Lung (tissue), 12 donors: ENCODE data around the gene ORM2. TPM values are rescaled to one million over a fixed set of nuclear protein-coding genes. Genes with fewer than 3 reads are reported as not detected.

ENCODE experiments used
- ATAC-seq: fragments of 200-7000 bp; cut with Tn5 transposase; one replicate; pipeline ENCODE4 v1.9.1; 2020; ENCODE audit warnings: moderate number of reproducible peaks; ENCODE audit not compliant: insufficient read depth, low FRiP score
- DNase-seq, 3 donors: peaks; one replicate each; pipeline ENCODE4 v3.0.0-alpha.2; 2013 to 2017
- H3K27ac ChIP-seq, 2 donors: one replicate each; pipeline ENCODE4 v1.5.1; 2013; ENCODE audit warnings: mild to moderate bottlenecking in 2 of 2, moderate library complexity in 2 of 2, control low read depth in 1 of 2, inconsistent platforms in 1 of 2, low read depth in 1 of 2, low read length in 1 of 2
- H3K27me3 ChIP-seq, 3 donors: one replicate each; pipeline ENCODE4 v1.5.1; 2013; ENCODE audit warnings: low read length in 2 of 3; ENCODE audit not compliant: control insufficient read depth in 3 of 3, insufficient read depth in 3 of 3
- H3K36me3 ChIP-seq, 4 donors: one replicate each; pipeline ENCODE4 v1.5.1; 2013; ENCODE audit warnings: low read length in 4 of 4, mild to moderate bottlenecking in 1 of 4, moderate library complexity in 1 of 4; ENCODE audit not compliant: control insufficient read depth in 4 of 4, insufficient read depth in 4 of 4
- H3K4me1 ChIP-seq, 5 donors: one replicate each; pipeline ENCODE4 v1.5.1; 2013; ENCODE audit warnings: low read length in 5 of 5, mild to moderate bottlenecking in 2 of 5, moderate library complexity in 1 of 5; ENCODE audit not compliant: control insufficient read depth in 5 of 5, insufficient read depth in 5 of 5
- H3K4me3 ChIP-seq: one replicate; pipeline ENCODE4 v1.5.1; 2013; ENCODE audit warnings: mild to moderate bottlenecking, control low read depth, moderate library complexity
- H3K9ac ChIP-seq, 2 donors: one replicate each; pipeline ENCODE4 v1.5.1; 2013; ENCODE audit warnings: low read length in 2 of 2, control low read depth in 1 of 2; ENCODE audit not compliant: insufficient read depth in 1 of 2
- H3K9me3 ChIP-seq, 4 donors: one replicate each; pipeline ENCODE4 v1.5.1; 2013; ENCODE audit warnings: low read length in 3 of 4, mild to moderate bottlenecking in 1 of 4, moderate library complexity in 1 of 4; ENCODE audit not compliant: control insufficient read depth in 4 of 4, insufficient read depth in 3 of 4
- WGBS, 2 donors: extraction: QIAGEN DNeasy Blood & Tissue Kit; methylation state at CpG; one replicate each; pipeline ENCODE4 v1.1.7; 2013; 5-methylcytosine and 5-hydroxymethylcytosine counted together
- polyA plus RNA-seq, 2 donors: library from polyadenylated mRNA; stranded (reverse); fragments of 200-250 nt; gene quantifications; one replicate each; pipeline ENCODE4 v1.2.1, GENCODE V29; 2013
- total RNA-seq, 2 donors: library from RNA; depleted of rRNA in 1 of 2; stranded (reverse); fragments of >200 nt in 1 of 2; gene quantifications; one replicate each; pipeline ENCODE4 v1.2.1, GENCODE V29; 2014 to 2021
- TF ChIP-seq, protein P1 (sequence below): IDR thresholded peaks from 2 replicates; pipeline ENCODE4 v1.5.1; 2012; ENCODE audit warnings: mild to moderate bottlenecking; ENCODE audit errors: control extremely low read depth, extremely low read depth
- donor health status: control.
- donor health status: control.
- donor health status: Bipolar disorder and iron deficiency.
- donor health status: healthy.
- donor health status: DM: yes; HTN: yes; CAD: no.

Gene ORM2
- total and polyA plus RNA-seq, 4 donors: 0.77 to 215 (median 47.6) TPM

DNA sequence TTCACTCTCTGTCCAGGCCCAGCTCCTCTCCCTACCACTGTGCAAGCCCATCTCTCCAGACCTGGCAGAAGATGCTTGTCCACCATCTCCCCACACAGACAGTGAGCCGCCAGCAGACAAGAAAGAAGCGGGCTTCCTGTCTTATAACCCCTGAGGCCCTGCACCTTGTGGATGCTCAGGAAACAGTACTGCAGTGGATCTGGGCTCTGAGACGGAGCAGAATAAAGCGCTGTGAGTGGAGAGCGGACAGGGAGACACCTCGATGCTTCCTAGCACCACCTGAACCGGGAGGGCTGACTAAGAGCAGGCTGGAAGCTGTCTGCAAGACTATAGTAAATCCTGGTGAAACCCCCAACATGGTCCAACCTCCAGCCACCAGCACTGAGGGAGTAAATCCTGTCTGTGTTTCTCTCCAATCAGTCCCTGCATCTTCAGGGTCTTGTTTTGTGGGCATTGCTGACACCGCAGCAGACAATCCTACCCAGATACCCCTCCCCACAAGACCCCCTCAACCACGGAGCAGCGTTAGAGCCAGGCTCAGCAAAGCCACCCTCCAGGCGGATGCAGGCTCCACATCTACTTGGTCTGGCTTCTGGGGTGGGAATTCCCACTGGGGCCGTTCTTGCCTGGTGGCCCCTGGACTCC, 18.7 kb downstream of the ORM2 start:
- Histone ChIP-seq H3K36me3 (peaks cover 0 to 63% (median 46%) of the 10 kb centered on the region in 4 donors), H3K4me1 (peaks cover 0 to 6% (median 4%) of the 10 kb centered on the region in 5 donors), H3K9me3 (no peaks in the 10 kb centered on the region), H3K27ac (peak overlapping the region in 1 of 2 donors; percentile 55), H3K27me3 (no peaks in the 10 kb centered on the region), H3K4me3 (no peak overlapping the region), H3K9ac (no peak overlapping the region)
- ATAC-seq: no peak
- WGBS, 2 donors: 87 to 93% methylated on average over 12 of the region's 12 CpGs
- TF ChIP-seq, protein P1, sequence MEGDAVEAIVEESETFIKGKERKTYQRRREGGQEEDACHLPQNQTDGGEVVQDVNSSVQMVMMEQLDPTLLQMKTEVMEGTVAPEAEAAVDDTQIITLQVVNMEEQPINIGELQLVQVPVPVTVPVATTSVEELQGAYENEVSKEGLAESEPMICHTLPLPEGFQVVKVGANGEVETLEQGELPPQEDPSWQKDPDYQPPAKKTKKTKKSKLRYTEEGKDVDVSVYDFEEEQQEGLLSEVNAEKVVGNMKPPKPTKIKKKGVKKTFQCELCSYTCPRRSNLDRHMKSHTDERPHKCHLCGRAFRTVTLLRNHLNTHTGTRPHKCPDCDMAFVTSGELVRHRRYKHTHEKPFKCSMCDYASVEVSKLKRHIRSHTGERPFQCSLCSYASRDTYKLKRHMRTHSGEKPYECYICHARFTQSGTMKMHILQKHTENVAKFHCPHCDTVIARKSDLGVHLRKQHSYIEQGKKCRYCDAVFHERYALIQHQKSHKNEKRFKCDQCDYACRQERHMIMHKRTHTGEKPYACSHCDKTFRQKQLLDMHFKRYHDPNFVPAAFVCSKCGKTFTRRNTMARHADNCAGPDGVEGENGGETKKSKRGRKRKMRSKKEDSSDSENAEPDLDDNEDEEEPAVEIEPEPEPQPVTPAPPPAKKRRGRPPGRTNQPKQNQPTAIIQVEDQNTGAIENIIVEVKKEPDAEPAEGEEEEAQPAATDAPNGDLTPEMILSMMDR: no peak
- DNase-seq: no peak

DNA sequence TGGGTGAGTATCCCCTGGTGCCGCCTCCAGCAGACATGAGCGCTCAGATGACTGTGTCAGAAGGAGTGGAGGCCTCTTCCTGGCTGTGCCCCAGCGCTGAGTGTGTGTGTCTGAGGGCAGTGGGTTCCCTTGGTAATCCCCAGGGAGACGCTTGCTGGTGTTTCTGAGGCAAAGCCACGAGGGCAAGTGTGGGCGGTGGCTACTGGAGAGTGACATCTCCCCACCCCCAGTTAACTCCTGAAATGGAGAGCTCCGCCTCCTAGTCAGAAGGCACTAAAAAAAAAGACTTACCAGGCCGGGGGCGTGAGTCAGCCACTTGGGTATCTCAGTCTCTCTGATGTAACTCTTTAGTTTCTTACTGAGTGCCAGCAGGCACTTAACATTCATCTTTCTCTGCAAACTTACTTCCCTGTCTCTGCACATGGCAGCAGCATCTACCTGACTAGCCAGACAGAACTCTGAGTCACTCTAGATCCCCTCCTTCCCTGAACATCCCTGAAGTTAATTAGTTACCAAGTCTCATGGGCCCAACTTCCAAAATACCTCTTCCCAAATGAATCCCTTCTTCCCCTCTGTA, 19.3 kb downstream of the ORM2 start:
- ATAC-seq (peak; percentile 92), DNase-seq (peak; percentile 23 to 59 (median 42))
- peaks cover 0 to 59% (median 45%) of the 10 kb centered on the region in 4 donors for H3K36me3 ChIP-seq
- no peaks in the 10 kb centered on the region for H3K27me3 ChIP-seq
- no peak overlapping the region for H3K9ac ChIP-seq
- peak overlapping the region in 1 of 2 donors; percentile 76 for H3K27ac ChIP-seq
- 28 to 36% methylated on average over 8 to 9 of the region's 9 CpGs for WGBS, 2 donors
- peaks cover 0 to 6% (median 4%) of the 10 kb centered on the region in 5 donors for H3K4me1 ChIP-seq
- no peaks in the 10 kb centered on the region for H3K9me3 ChIP-seq
- H3K4me3 ChIP-seq: no peak overlapping the region
- TF ChIP-seq, protein P1: no peak

DNA sequence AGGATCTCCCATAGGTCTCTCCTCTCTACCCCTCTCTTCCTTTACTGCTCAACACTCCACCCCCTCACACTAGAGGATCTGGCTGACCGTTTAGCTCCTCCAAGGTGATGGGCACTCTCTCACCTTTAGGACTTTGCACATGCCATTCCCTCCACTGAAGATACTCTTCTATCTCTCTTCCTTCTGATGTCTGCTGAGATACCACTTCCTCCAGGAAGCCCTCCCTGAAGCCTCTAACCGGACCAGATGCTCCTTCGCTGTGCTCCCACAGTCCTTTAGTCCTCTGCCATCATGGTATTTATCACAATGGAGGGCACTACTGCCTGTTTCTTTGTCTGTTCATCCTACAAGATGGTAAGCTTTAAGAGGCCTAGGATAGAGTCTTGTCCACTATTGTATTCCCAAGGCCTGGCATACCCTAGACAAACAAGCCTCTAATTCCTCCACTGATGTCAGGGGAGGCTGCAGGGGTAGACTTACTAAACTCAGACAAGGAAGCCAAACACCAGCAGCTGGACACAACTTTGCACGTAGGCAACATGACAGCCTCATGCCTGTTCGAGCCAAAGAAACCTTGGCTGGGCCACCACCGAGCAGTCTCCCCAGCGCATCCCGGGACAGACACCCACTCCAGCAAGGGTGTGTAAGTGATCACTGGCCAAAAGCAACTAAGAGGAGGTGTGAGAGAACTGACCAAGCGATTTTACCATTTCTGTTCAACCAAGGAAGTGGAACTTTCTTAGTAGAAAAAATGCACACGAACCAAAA, 20.2 kb downstream of the ORM2 start:
- DNase-seq (no peak), ATAC-seq (no peak)
- peaks cover 0 to 52% (median 41%) of the 10 kb centered on the region in 4 donors for H3K36me3 ChIP-seq
- peaks cover 0 to 6% (median 4%) of the 10 kb centered on the region in 5 donors for H3K4me1 ChIP-seq
- TF ChIP-seq, protein P1: no peak
- WGBS, 2 donors: 81 to 84% methylated on average over 10 of the region's 10 CpGs
- no peak overlapping the region for H3K9ac ChIP-seq
- H3K27me3 ChIP-seq: no peaks in the 10 kb centered on the region
- peak overlapping the region in 1 of 2 donors; percentile 76 for H3K27ac ChIP-seq
- no peak overlapping the region for H3K4me3 ChIP-seq
- H3K9me3 ChIP-seq: no peaks in the 10 kb centered on the region
